ENCODE results near the gene PNPLA6.
"Not testable (repeated sequence)": the region's sequence is repeated elsewhere in the genome, so short reads cannot be mapped to it uniquely, and the experiment has no call there.

PNPLA6 gene

GRCh38 chr19:7535998-7536695 lies 630 bp downstream of the PNPLA6 start:
- Mint-ChIP-seq H3K36me3 (peaks cover 64% of the 10 kb centered on the region), H3K4me3 (peak overlapping the region; percentile 98)

GRCh38 chr19:7538990-7539389 lies 3.5 kb downstream of the PNPLA6 start:
- not testable (repeated sequence) for DNase-seq (ENCODE audit: low spot score in 2 of 2); H3K27ac Mint-ChIP-seq; H3K9me3 Mint-ChIP-seq; ATAC-seq; H3K4me3 Mint-ChIP-seq
- Mint-ChIP-seq H3K4me1 (peaks cover 30% of the 10 kb centered on the region), H3K36me3 (peaks cover 92% of the 10 kb centered on the region)

More at GRCh38 chr19:7535998-7536695, 630 bp downstream of the PNPLA6 start:
- DNase-seq (ENCODE audit: low spot score in 2 of 2) (no peak), ATAC-seq (peak; percentile 0)
- Mint-ChIP-seq H3K9me3 (no peaks in the 10 kb centered on the region), H3K27ac (peak overlapping the region; percentile 91), H3K4me1 (peaks cover 26% of the 10 kb centered on the region)

GRCh38 chr19:7539827-7540425 lies 4.4 kb downstream of the PNPLA6 start:
- H3K9me3 Mint-ChIP-seq = no peaks in the 10 kb centered on the region
- peaks cover 89% of the 10 kb centered on the region for H3K36me3 Mint-ChIP-seq
- no peak for ATAC-seq
- no peak overlapping the region for H3K4me3 Mint-ChIP-seq
- no peak for DNase-seq (ENCODE audit: low spot score in 2 of 2)
- H3K4me1 Mint-ChIP-seq = peaks cover 39% of the 10 kb centered on the region
- H3K27ac Mint-ChIP-seq = no peak overlapping the region

GRCh38 chr19:7540761-7541474 lies 5.4 kb downstream of the PNPLA6 start:
- no peak overlapping the region for H3K4me3 Mint-ChIP-seq
- ATAC-seq (peak; percentile 47), DNase-seq (ENCODE audit: low spot score in 2 of 2) (no peak)
- no peaks in the 10 kb centered on the region for H3K9me3 Mint-ChIP-seq
- peaks cover 91% of the 10 kb centered on the region for H3K36me3 Mint-ChIP-seq
- H3K27ac Mint-ChIP-seq = no peak overlapping the region
- peaks cover 47% of the 10 kb centered on the region for H3K4me1 Mint-ChIP-seq

GRCh38 chr19:7541475-7541824 lies 5.9 kb downstream of the PNPLA6 start:
- no peaks in the 10 kb centered on the region for H3K9me3 Mint-ChIP-seq
- peaks cover 46% of the 10 kb centered on the region for H3K4me1 Mint-ChIP-seq
- no peak overlapping the region for H3K27ac Mint-ChIP-seq
- ATAC-seq (no peak), DNase-seq (ENCODE audit: low spot score in 2 of 2) (no peak)
- H3K36me3 Mint-ChIP-seq = peaks cover 90% of the 10 kb centered on the region
- no peak overlapping the region for H3K4me3 Mint-ChIP-seq

- no peak for ATAC-seq
- Mint-ChIP-seq H3K27ac (no peak overlapping the region), H3K36me3 (peaks cover 86% of the 10 kb centered on the region), H3K4me1 (peaks cover 43% of the 10 kb centered on the region), H3K4me3 (no peak overlapping the region), H3K9me3 (no peaks in the 10 kb centered on the region)
- no peak for DNase-seq (ENCODE audit: low spot score in 2 of 2)
Observed at GRCh38 chr19:7541828-7542443, 6.4 kb downstream of the PNPLA6 start.

GRCh38 chr19:7542556-7543348 lies 7.2 kb downstream of the PNPLA6 start:
- Mint-ChIP-seq H3K36me3 (peaks cover 86% of the 10 kb centered on the region), H3K9me3 (no peaks in the 10 kb centered on the region), H3K4me3 (no peak overlapping the region), H3K27ac (peak overlapping the region; percentile 70), H3K4me1 (peaks cover 44% of the 10 kb centered on the region)
- no peak for DNase-seq (ENCODE audit: low spot score in 2 of 2)
- no peak for ATAC-seq

- peak overlapping the region; percentile 36 for H3K4me3 Mint-ChIP-seq
- H3K9me3 Mint-ChIP-seq = no peaks in the 10 kb centered on the region
- peaks cover 46% of the 10 kb centered on the region for H3K4me1 Mint-ChIP-seq
Observed at GRCh38 chr19:7544626-7545025, 9.1 kb downstream of the PNPLA6 start.

GRCh38 chr19:7545300-7545699 lies 9.8 kb downstream of the PNPLA6 start:
- peaks cover 83% of the 10 kb centered on the region for H3K36me3 Mint-ChIP-seq

More at GRCh38 chr19:7544626-7545025, 9.1 kb downstream of the PNPLA6 start:
- H3K36me3 Mint-ChIP-seq = peaks cover 84% of the 10 kb centered on the region
- DNase-seq (ENCODE audit: low spot score in 2 of 2) = no peak
- ATAC-seq = peak; percentile 17
- peak overlapping the region; percentile 48 for H3K27ac Mint-ChIP-seq

GRCh38 chr19:7545904-7546303 lies 10.4 kb downstream of the PNPLA6 start:
- H3K36me3 Mint-ChIP-seq = peaks cover 85% of the 10 kb centered on the region
- peak overlapping the region; percentile 48 for H3K27ac Mint-ChIP-seq
- H3K4me3 Mint-ChIP-seq = peak overlapping the region; percentile 40
- ATAC-seq (peak; percentile 82), DNase-seq (ENCODE audit: low spot score in 2 of 2) (no peak)
- H3K4me1 Mint-ChIP-seq = peaks cover 55% of the 10 kb centered on the region
- H3K9me3 Mint-ChIP-seq = no peaks in the 10 kb centered on the region

More at GRCh38 chr19:7545300-7545699, 9.8 kb downstream of the PNPLA6 start:
- H3K4me1 Mint-ChIP-seq = peaks cover 49% of the 10 kb centered on the region
- no peak for ATAC-seq
- no peak for DNase-seq (ENCODE audit: low spot score in 2 of 2)
- H3K27ac Mint-ChIP-seq = peak overlapping the region; percentile 48
- H3K9me3 Mint-ChIP-seq = no peaks in the 10 kb centered on the region
- H3K4me3 Mint-ChIP-seq = peak overlapping the region; percentile 36

GRCh38 chr19:7547159-7547558 lies 11.6 kb downstream of the PNPLA6 start:
- Mint-ChIP-seq H3K9me3 (no peaks in the 10 kb centered on the region), H3K4me3 (peak overlapping the region; percentile 40), H3K36me3 (peaks cover 86% of the 10 kb centered on the region), H3K27ac (peak overlapping the region; percentile 75), H3K4me1 (peaks cover 50% of the 10 kb centered on the region)
- no peak for DNase-seq (ENCODE audit: low spot score in 2 of 2)
- ATAC-seq = peak; percentile 81

GRCh38 chr19:7549429-7550148 lies 14.1 kb downstream of the PNPLA6 start:
- Mint-ChIP-seq H3K9me3 (no peaks in the 10 kb centered on the region), H3K4me3 (no peak overlapping the region), H3K27ac (no peak overlapping the region), H3K36me3 (peaks cover 87% of the 10 kb centered on the region), H3K4me1 (peaks cover 52% of the 10 kb centered on the region)
- ATAC-seq (no peak), DNase-seq (ENCODE audit: low spot score in 2 of 2) (no peak)

- Mint-ChIP-seq H3K4me1 (peaks cover 45% of the 10 kb centered on the region), H3K9me3 (no peaks in the 10 kb centered on the region), H3K27ac (no peak overlapping the region), H3K36me3 (peaks cover 90% of the 10 kb centered on the region), H3K4me3 (no peak overlapping the region)
- ATAC-seq (no peak), DNase-seq (ENCODE audit: low spot score in 2 of 2) (no peak)
Observed at GRCh38 chr19:7550169-7550770, 14.8 kb downstream of the PNPLA6 start.

All from stimulated activated effector memory CD8-positive, alpha-beta T cell treated with anti-CD3 and anti-CD28 coated beads, Interleukin-12 subunit alpha, Interleukin-12 subunit beta, amount 100 ng/mL, for 72 hours (primary cell).